GM19463 (cell line): Measurements from ENCODE around the gene KLRC4.
"Not testable (repeated sequence)": the region's sequence is repeated elsewhere in the genome, so short reads cannot be mapped to it uniquely, and the experiment has no call there.

Source experiments
- ATAC-seq: cut with Tn5 transposase; IDR thresholded peaks from one replicate; pipeline ENCODE4 v1.9.1; 2021; ENCODE audit warnings: mild to moderate bottlenecking, moderate library complexity; ENCODE audit not compliant: unreplicated experiment

The KLRC4 gene

GRCh38 chr12:10368206-10369171, 41.1 kb downstream of the KLRC4 start:
- ATAC-seq: no peak

GRCh38 chr12:10367714-10368113, 41.8 kb downstream of the KLRC4 start:
- ATAC-seq: not testable (repeated sequence)

GRCh38 chr12:10366875-10367274, 42.7 kb downstream of the KLRC4 start:
- ATAC-seq: no peak

GRCh38 chr12:10365696-10366405, 43.7 kb downstream of the KLRC4 start:
- no peak for ATAC-seq

- peak; percentile 51 for ATAC-seq
These were observed 44.5 kb downstream of the KLRC4 start for GRCh38 chr12:10364815-10365622.

- peak; percentile 90 for ATAC-seq
These were observed 45.4 kb downstream of the KLRC4 start for GRCh38 chr12:10363914-10364814.

- ATAC-seq: no peak
These were observed 46.0 kb downstream of the KLRC4 start for GRCh38 chr12:10363658-10363913.

- no peak for ATAC-seq
These were observed 46.5 kb downstream of the KLRC4 start for GRCh38 chr12:10362828-10363657.

- no peak for ATAC-seq
These were observed 47.2 kb downstream of the KLRC4 start for GRCh38 chr12:10362325-10362724.

- no peak for ATAC-seq
These were observed 47.9 kb downstream of the KLRC4 start for GRCh38 chr12:10361622-10362021.

GRCh38 chr12:10361084-10361483, 48.5 kb downstream of the KLRC4 start:
- no peak for ATAC-seq

- no peak for ATAC-seq
These were observed 50.6 kb downstream of the KLRC4 start for GRCh38 chr12:10358969-10359368.

GRCh38 chr12:10358131-10358530, 51.4 kb downstream of the KLRC4 start:
- no peak for ATAC-seq
